Activated CD8-positive, alpha-beta memory T cell treated with anti-CD3 and anti-CD28 coated beads, Interleukin-2, amount 50 U/mL, for 4 hours (primary cell): ENCODE results near the gene BCL2L1.
A peak's percentile ranks its signal among the peaks of the same experiment; 100 is the strongest.
"Not testable (repeated sequence)": the region's sequence is repeated elsewhere in the genome, so short reads cannot be mapped to it uniquely, and the experiment has no call there.

Source experiments
- DNase-seq: peaks from one replicate; pipeline ENCODE4 v3.0.0-alpha.2; 2020

The BCL2L1 gene

GRCh38 chr20:31673943-31674463, 48.7 kb downstream of the BCL2L1 start:
- no peak for DNase-seq

- DNase-seq: no peak
Observed at GRCh38 chr20:31673435-31673834, 49.2 kb downstream of the BCL2L1 start.

GRCh38 chr20:31671324-31671723, 51.3 kb downstream of the BCL2L1 start:
- no peak for DNase-seq

DNA sequence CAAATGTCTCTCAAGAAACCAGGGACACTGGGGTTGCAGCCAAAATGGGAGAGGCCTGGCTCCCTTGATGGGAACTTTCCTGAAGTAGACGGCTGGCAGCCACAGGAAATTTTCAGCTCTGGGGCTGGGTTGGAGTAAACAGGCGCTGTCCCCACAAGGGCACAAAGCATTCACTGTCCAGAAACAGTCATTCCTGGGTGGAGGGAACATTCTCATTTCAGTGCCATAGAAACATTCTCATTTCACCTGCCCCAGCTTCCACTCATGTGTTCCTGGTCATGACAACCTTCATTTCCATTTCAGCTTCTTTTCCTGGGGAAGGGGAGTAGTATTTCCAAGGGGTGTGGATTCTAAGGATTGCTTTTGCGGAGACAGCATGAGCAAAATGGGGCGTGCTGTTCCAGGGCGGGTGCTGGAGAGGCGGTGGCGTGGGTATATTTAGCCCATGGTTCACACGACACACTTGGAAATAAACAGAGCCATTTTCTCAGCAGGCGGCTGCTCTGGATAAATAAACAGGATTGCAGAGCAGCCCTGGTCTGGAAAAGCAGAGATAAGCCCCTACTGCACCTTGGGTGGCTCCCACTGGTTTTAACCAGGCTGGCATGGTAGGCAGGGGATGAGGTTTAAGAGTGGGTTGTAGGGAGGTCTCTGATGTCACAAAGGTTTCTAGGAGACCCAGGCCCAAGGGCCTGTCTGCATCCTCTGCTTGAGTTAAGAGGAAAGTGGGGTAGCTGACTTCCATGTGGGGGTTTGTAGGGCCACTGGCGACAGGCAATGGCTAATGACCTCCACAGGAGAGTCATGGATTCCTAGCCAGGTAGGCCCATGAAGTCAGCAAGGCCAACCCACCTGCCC, 52.1 kb downstream of the BCL2L1 start:
- DNase-seq: no peak

DNA sequence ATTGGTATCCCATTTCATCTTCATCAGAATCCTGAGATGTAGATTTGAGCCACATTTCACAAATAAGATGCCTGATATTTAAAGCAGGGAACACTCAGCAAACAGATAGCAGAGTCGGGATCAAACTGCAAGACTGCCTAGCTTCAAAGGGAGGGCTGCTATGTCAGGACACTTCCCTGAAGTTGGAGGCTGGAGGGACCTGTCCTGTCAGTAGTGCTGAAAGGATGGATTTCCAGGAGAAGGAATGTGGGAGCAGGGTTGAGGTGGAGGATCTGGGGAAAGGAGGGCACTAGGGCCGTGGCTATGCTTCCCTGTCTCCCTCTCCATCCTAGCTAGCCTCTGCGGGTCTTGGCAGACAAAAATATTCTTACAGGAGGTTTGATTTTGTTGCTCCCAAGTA, 52.8 kb downstream of the BCL2L1 start:
- no peak for DNase-seq

DNA sequence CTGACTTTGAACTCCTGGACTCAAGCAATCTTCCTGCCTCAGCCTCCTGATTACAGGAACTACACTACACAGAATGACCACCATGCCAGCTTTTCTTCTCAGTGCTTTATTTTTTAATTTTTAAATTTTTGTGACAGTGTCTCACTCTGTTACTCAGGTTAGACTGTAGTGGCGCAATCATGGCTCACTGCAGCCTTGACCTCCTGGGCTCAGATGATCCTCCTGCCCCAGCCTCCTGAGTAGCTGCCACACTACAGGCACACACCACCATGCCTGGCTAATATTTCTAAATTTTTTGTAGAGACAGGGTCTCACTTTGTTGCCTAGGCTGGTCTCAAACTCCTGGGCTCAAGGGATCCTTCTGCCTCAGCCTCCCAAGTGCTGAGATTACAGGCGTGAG, 53.7 kb downstream of the BCL2L1 start:
- not testable (repeated sequence) for DNase-seq

DNA sequence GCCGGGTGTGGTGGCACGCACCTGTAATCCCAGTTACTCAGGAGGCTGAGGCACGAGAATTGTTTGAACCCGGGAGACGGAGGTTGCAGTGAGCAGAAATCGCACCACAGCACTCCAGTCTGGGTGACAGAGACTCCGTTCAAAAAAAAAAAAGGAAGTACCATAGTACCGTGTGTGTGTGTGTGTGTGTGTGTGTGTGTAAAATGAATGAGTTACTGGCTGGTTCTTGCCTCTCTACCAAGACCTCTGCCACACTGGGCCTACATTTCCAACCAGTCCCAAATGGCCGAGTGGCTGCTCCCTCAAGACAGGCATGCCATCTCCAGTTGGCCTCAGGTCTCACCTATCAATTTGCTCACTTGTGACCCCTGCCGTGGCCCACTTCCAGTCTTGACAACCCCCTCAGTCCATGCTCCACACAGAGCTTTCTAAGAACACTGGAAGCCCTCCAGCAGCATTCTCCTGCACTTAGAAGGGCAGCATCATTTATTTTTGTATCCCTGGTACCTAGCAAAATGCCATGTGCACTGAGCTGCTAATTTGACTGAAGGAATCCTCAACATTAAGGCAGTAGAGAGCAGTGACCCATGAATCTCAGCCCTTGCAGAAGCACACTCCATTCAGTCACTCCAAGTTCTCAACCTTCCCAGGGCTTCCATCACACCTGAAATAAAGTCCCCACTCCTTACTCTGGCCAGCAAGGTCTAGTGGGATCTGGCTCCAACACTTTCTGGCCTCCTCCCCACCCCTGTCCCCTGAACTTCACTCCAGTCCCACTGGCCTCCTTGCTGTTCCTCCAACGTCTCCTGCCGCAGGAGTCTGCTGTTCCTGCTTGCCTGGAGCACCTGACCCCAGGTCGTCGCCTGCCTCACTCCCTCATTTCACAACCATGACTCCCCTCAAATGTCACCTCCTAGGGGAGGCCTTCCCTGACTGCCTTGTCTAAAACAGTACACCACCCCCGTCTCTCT, 55.1 kb downstream of the BCL2L1 start:
- no peak for DNase-seq

- no peak for DNase-seq
Observed at GRCh38 chr20:31666258-31667042, 56.2 kb downstream of the BCL2L1 start.

DNA sequence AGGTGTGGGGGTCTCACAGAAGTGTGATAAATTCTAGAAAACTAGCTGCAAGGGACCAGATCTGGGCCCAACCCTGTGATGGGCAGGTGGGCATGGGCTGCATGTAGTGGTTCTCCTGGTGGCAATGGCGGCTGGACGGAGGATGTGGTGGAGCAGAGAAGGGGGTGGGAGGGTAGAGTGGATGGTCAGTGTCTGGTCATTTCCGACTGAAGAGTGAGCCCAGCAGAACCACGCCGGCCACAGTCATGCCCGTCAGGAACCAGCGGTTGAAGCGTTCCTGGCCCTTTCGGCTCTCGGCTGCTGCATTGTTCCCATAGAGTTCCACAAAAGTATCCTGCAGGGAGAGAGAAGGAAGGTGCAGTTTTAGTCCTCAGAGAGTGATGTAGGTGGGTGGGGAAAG, 56.9 kb downstream of the BCL2L1 start:
- no peak for DNase-seq

DNA sequence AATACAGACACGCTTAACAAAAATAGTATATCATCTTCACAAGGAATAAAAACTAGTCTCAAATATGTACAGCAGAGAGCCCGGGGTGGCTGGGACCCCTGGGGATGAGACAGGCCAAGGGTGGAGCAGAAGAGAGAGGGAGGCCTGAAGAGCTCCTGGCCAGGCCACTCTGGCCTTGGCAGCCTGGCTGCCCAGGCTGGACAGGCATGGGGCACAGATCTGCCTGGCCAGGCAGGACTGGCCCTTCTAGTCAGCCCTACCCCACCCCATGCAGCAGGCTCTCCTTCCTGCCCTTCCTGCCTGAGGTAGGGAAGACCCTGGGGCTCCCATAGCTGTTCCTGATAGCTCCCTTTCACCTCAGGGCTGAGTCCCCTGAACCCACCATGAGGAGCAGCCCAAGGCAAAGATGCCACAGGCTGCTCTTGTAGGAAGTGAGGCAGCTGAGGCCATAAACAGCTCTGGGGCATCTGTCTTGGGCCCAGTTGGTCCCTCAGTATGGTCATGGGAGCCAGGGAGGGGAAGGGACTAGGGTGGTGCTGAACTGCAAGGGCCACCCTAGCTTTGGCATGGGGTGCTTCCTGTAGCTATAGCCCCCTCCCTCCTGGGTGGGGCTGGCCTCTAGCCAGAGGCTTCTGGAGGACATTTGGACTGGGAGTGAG, 57.8 kb downstream of the BCL2L1 start:
- DNase-seq: no peak

DNA sequence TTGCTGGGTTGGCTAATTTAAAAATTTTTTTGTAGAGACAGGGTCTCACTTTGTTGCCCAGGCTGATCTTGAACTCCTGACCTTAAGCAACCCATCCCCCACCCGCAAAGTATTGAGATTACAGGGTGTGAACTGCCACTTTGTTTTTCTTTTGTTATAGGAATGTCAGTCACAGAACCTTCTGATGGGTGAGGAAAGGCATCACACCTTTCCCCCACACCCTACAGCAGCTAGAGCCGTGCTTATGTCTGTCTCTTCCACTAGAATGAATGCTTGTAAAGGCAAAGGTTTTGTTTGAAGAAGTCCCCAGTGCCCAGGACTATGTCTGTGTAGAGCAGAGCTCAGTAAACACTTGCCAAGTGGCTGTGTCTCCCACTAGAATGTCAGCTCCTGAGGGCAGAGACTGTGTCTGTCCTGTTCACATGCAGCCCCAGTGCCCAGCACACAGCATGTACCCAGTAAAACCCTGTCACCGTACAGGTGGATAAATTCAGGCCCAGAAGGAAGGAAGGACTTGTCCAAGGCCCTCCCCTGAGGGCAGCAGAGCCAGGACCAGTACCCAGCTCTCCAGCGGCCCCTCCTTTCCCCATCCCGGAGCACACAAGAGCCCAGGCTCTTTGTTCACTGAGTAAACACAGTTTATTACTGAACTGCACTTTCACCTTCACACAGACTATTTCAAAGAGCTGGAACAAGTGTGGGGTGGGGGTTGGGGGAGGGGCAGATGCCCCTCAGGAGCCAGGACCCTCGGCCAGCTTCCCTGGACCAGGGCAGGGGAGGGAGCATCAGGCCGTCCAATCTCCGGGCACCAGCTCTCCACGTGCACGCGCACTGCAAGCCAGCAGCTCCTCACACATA, 58.6 kb downstream of the BCL2L1 start:
- no peak for DNase-seq

DNA sequence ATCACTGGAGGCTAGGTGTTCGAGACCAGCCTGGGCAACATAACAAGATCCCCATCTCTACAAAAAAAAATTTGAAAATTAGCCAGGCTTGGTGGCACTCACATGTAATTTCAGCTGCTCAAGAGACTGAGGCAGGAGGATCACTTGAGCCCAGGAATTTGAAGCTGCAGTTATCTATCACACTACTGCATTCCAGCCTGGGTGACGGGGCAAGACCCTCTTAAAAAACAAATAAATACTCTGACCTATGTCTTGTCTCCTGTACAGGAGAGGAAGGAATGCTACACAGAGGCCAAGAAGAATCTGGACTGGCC, 59.2 kb downstream of the BCL2L1 start:
- DNase-seq: no peak

- no peak for DNase-seq
Observed at GRCh38 chr20:31662372-31662854, 60.3 kb downstream of the BCL2L1 start.

GRCh38 chr20:31661625-31662371, 60.9 kb downstream of the BCL2L1 start:
- peak; percentile 80 for DNase-seq

- no peak for DNase-seq
Observed at GRCh38 chr20:31654534-31654933, 68.1 kb downstream of the BCL2L1 start.

GRCh38 chr20:31653561-31653960, 69.1 kb downstream of the BCL2L1 start:
- DNase-seq: no peak

GRCh38 chr20:31652917-31653396, 69.7 kb downstream of the BCL2L1 start:
- DNase-seq: no peak

DNA sequence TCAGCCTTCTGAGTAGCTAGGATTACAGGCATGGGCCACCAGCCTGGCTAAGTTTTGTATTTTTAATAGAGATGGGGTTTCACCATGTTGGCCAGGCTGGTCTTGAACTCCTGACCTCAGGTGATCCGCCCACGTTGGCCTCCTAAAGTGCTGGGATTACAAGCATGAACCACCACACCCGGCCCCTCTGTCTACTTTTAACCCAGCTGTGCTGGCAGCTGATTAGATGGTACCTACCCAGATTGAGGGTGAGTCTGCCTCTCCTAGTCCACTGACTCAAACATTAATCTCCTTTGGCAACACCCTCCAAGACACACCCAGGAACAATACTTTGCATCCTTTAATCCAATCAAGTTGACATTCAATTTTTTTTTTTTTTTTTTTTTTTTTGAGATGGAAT, 74.6 kb downstream of the BCL2L1 start:
- not testable (repeated sequence) for DNase-seq

DNA sequence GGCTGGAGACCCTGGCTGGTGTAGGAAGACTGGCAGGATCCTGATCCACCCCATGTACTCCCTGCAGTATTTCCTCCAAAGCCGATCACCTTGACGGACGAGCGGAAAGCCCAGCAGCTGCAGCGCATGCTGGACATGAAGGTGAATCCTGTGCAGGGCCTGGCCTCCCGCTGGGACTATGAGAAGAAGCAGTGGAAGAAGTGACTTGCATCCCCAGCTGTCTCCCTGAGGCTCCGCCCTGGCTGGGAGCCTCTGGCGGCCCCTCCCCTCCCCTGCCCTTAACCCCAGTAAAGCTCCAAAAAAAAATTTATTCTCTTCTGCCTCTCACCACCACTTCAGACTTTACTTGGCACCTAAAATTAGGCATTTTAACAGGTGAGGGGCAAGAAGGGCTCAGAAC, 78.0 kb downstream of the BCL2L1 start:
- DNase-seq: no peak

- no peak for DNase-seq
Observed at GRCh38 chr20:31643522-31643921, 79.1 kb downstream of the BCL2L1 start.
